Pancreas (tissue), 8 donors: Measurements from ENCODE around the gene PALM3. TPM values are rescaled to one million over a fixed set of nuclear protein-coding genes. Genes with fewer than 3 reads are reported as not detected.

Source experiments
- polyA plus RNA-seq, 2 donors: library from polyadenylated mRNA; stranded (reverse); fragments of 200-250 nt; gene quantifications; one replicate each; pipeline ENCODE4 v1.2.3, GENCODE V29; 2013
- total RNA-seq, 6 donors: library from RNA; stranded (reverse); fragmentation: NEBNext Ultra II Directional in 4 of 6; extraction: Animal tissue kit (Norgen Biotek cat#: 25700) in 4 of 6; gene quantifications; one replicate each; pipeline versions ENCODE4 v1.2.1 to v1.2.4, GENCODE V29; 2021 to 2023
- donor health status: healthy with polysubstance abuse.
- donor health status: DM: no; HTN: no; CAD: no; lungs with moderate emphysema.
- donor health status: DM: no; HTN: no; CAD: no.
- donor health status: Bipolar disorder and iron deficiency.
- donor health status: DM: yes; HTN: yes; CAD: no.
- donor health status: DM: no; HTN: no; CAD: no.
- donor health status: DM: no; HTN: no; CAD: no.
- donor health status: DM: yes; HTN: yes; CAD: no.

The PALM3 gene
- total and polyA plus RNA-seq, 8 donors: 5.6 to 155 (median 17.9) TPM

Other genes starting within 250 kb of the PALM3 start
- gene NANOS3, start 184.9 kb downstream of the PALM3 start, total RNA-seq: 1 to 10 TPM in 1 of 6 donors, under 1 TPM in 3, not detected in 2; 0.39 to 1.4 (median 0.62) TPM
- 1 to 10 TPM in 1 of 2 donors, under 1 TPM in 1; 0.65 to 3.1 TPM for gene NANOS3, start 184.9 kb downstream of the PALM3 start, polyA plus RNA-seq
- gene BRME1, start 156.0 kb downstream of the PALM3 start, total RNA-seq: 1 to 10 TPM; 2.6 to 4.5 (median 3.9) TPM
- gene BRME1, start 156.0 kb downstream of the PALM3 start, polyA plus RNA-seq: 10 to 100 TPM in 1 of 2 donors, 1 to 10 TPM in 1; 8.1 to 15.3 TPM
- gene CC2D1A, start 155.9 kb downstream of the PALM3 start, total RNA-seq: 10 to 100 TPM; 23.0 to 29.7 (median 26.2) TPM
- gene CC2D1A, start 155.9 kb downstream of the PALM3 start, polyA plus RNA-seq: 10 to 100 TPM; 57.5 to 78.6 TPM
- gene PODNL1, start 123.7 kb downstream of the PALM3 start, total RNA-seq: 1 to 10 TPM in 1 of 6 donors, under 1 TPM in 3, not detected in 2; 0.25 to 2.0 (median 0.84) TPM
- under 1 TPM; 0.40 to 0.76 TPM for gene PODNL1, start 123.7 kb downstream of the PALM3 start, polyA plus RNA-seq
- 10 to 100 TPM in 3 of 6 donors, 1 to 10 TPM in 3; 7.8 to 15.2 (median 10.3) TPM for gene DCAF15, start 109.6 kb downstream of the PALM3 start, total RNA-seq
- 10 to 100 TPM; 37.8 to 50.7 TPM for gene DCAF15, start 109.6 kb downstream of the PALM3 start, polyA plus RNA-seq
- 10 to 100 TPM in 1 of 6 donors, 1 to 10 TPM in 5; 5.5 to 10.6 (median 6.8) TPM for gene RFX1, start 55.8 kb downstream of the PALM3 start, total RNA-seq
- gene RFX1, start 55.8 kb downstream of the PALM3 start, polyA plus RNA-seq: 10 to 100 TPM; 11.7 to 55.6 TPM
- gene RLN3, start 33.9 kb downstream of the PALM3 start, total RNA-seq: not detected
- not detected for gene RLN3, start 33.9 kb downstream of the PALM3 start, polyA plus RNA-seq
- gene IL27RA, start 30.3 kb downstream of the PALM3 start, total RNA-seq: 1 to 10 TPM in 5 of 6 donors, under 1 TPM in 1; 0.88 to 8.2 (median 1.9) TPM
- 1 to 10 TPM; 1.4 to 3.1 TPM for gene IL27RA, start 30.3 kb downstream of the PALM3 start, polyA plus RNA-seq
- 1 to 10 TPM; 6.4 to 9.4 (median 7.4) TPM for gene MISP3, start 10.7 kb upstream of the PALM3 start, total RNA-seq
- 10 to 100 TPM; 13.3 to 21.4 TPM for gene MISP3, start 10.7 kb upstream of the PALM3 start, polyA plus RNA-seq
- not detected for gene C19orf67, start 23.7 kb upstream of the PALM3 start, total RNA-seq
- gene C19orf67, start 23.7 kb upstream of the PALM3 start, polyA plus RNA-seq: not detected
- 10 to 100 TPM in 4 of 6 donors, 1 to 10 TPM in 2; 7.9 to 24.3 (median 15.1) TPM for gene SAMD1, start 28.7 kb upstream of the PALM3 start, total RNA-seq
- gene SAMD1, start 28.7 kb upstream of the PALM3 start, polyA plus RNA-seq: 10 to 100 TPM; 17.2 TPM
- gene PRKACA, start 55.7 kb upstream of the PALM3 start, total RNA-seq: 10 to 100 TPM; 25.3 to 42.9 (median 35.5) TPM
- gene PRKACA, start 55.7 kb upstream of the PALM3 start, polyA plus RNA-seq: 10 to 100 TPM; 27.5 to 28.2 TPM
- 1 to 10 TPM in 2 of 6 donors, under 1 TPM in 4; 0.14 to 1.1 (median 0.41) TPM for gene ASF1B, start 74.5 kb upstream of the PALM3 start, total RNA-seq
- under 1 TPM; 0.30 to 0.70 TPM for gene ASF1B, start 74.5 kb upstream of the PALM3 start, polyA plus RNA-seq
- 10 to 100 TPM in 2 of 6 donors, 1 to 10 TPM in 4; 8.3 to 11.7 (median 9.6) TPM for gene ADGRL1, start 144.1 kb upstream of the PALM3 start, total RNA-seq
- 10 to 100 TPM; 10.1 to 16.8 TPM for gene ADGRL1, start 144.1 kb upstream of the PALM3 start, polyA plus RNA-seq